PC-9 (cell line): Measurements from ENCODE around the gene HBA2. TPM values are rescaled to one million over a fixed set of nuclear protein-coding genes. Genes with fewer than 3 reads are reported as not detected.

Source experiments
- BruUV-seq: library from RNA; stranded (reverse); fragments of 400-500 nt; replicated peaks from 2 replicates; lab custom pipeline; 2021; lab: Mats Ljungman, UMichigan
- CTCF ChIA-PET: fragments of 300-600 bp; sonication (Branson Sonifier 250); formaldehyde crosslinking; loops from one replicate; lab custom pipeline; 2022; ENCODE audit warnings: antibody characterized with exemption; lab: Charles Lee
- POLR2A ChIA-PET: fragments of 300-600 bp; sonication (Branson Sonifier 250); formaldehyde crosslinking; loops from one replicate; lab custom pipeline; 2022; ENCODE audit warnings: antibody characterized with exemption; ENCODE audit not compliant: unreplicated experiment; lab: Charles Lee
- DNase-seq, 2 experiments: peaks; one replicate each; pipeline versions ENCODE4 v3.0.0 to v3.0.0-alpha.2; 2015 to 2022; ENCODE audit warnings: mixed read lengths in 1 of 2
- H2AFZ ChIP-seq: fragments of 200-600 bp; sonication (generic); 2 replicates; pipeline ENCODE4 v1.8.1; 2017; ENCODE audit warnings: antibody characterized with exemption
- H3F3A ChIP-seq: fragments of 200-600 bp; sonication (generic); 2 replicates; pipeline ENCODE4 v1.8.1; 2017; ENCODE audit warnings: antibody characterized with exemption, mild to moderate bottlenecking, low read depth; ENCODE audit not compliant: insufficient read depth
- H3K27ac ChIP-seq: fragments of 200-600 bp; sonication (generic); 2 replicates; pipeline ENCODE4 v1.6.1; 2016; ENCODE audit warnings: mixed run types
- H3K27me3 ChIP-seq: fragments of 200-600 bp; sonication (generic); 2 replicates; pipeline ENCODE4 v1.6.1; 2016; ENCODE audit warnings: low read depth, mixed run types; ENCODE audit not compliant: insufficient read depth
- H3K36me3 ChIP-seq: fragments of 200-600 bp; sonication (generic); 2 replicates; pipeline ENCODE4 v1.6.1; 2016; ENCODE audit warnings: low read depth, mixed run types
- H3K4me1 ChIP-seq: fragments of 200-600 bp; sonication (generic); replicated peaks from 2 replicates; pipeline ENCODE4 v1.6.1; 2016; ENCODE audit warnings: mixed run types; ENCODE audit not compliant: insufficient read depth
- H3K4me2 ChIP-seq: fragments of 200-600 bp; sonication (generic); 2 replicates; pipeline ENCODE4 v1.6.1; 2017; ENCODE audit warnings: mixed run types
- H3K4me3 ChIP-seq: fragments of 200-600 bp; sonication (generic); 2 replicates; pipeline ENCODE4 v1.6.1; 2016; ENCODE audit warnings: mixed run types
- H3K79me2 ChIP-seq: fragments of 200-600 bp; sonication (generic); 2 replicates; pipeline ENCODE4 v1.6.1; 2017; ENCODE audit warnings: low read depth, mixed run types
- H3K9me2 ChIP-seq: fragments of 200-600 bp; sonication (generic); 2 replicates; pipeline ENCODE4 v1.8.1; 2017; ENCODE audit warnings: mild to moderate bottlenecking; ENCODE audit not compliant: insufficient read depth
- H3K9me3 ChIP-seq: fragments of 200-600 bp; sonication (generic); 2 replicates; pipeline ENCODE4 v1.8.1; 2016; ENCODE audit warnings: low read depth; ENCODE audit not compliant: insufficient read depth
- H4K20me1 ChIP-seq: fragments of 200-600 bp; sonication (generic); 2 replicates; pipeline ENCODE4 v1.8.1; 2017; ENCODE audit not compliant: insufficient read depth
- EZH2 ChIP-seq: fragments of 200-600 bp; sonication (generic); IDR thresholded peaks from 2 replicates; pipeline ENCODE4 v1.8.0; 2017; ENCODE audit warnings: antibody characterized with exemption, low read depth
- intact Hi-C: fragments of 100-400 bp; cut with micrococcal nuclease; formaldehyde crosslinking; loops from one replicate; pipeline ENCODE4 v1.10.0; 2022; ENCODE audit not compliant: unreplicated experiment
- total RNA-seq: library from RNA; stranded (reverse); gene quantifications from 2 replicates; pipeline ENCODE4 v1.2.3, GENCODE V29; 2021
- TF ChIP-seq, protein P1 (sequence below): fragments of 200-600 bp; sonication (generic); conservative IDR thresholded peaks from 2 replicates; pipeline ENCODE4 v1.6.1; 2017; ENCODE audit warnings: mixed run types, antibody characterized with exemption, mild to moderate bottlenecking, moderate library complexity

HBA2 gene
- total RNA-seq, 1 experiment from 2014 or later = not detected

DNA sequence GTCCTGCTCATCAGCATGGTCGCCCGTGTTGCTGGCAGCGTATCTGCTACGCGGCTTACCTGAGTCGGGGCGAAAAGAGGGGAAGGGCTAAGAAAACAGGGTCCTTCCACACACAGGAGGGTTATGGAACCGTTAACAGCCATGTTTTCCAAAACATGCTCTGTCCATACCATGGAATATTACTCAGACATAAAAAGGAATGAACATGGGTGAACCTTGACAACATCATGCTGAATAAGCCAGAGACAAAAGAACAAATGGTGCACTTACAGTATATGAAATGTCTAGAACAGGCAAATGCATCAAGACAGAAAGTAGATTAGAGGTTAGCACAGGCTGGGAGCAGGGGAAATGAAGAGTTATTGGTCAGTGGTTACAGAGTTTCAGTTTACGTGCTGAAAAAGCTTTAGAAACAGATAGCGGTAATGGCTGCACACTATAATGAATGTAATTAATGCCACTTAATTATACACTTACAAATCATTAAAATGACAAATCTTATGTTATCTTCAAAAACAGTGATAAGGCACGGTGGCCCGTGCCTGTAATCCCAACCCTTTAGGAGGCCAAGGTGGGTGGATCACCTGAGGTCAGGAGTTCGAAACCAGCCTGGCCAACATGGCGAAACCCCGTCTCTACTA lies 42.0 kb upstream of the HBA2 start:
- Histone ChIP-seq H3K27me3 (no peaks in the 10 kb centered on the region), H3K79me2 (peaks cover 29% of the 10 kb centered on the region), H3K27ac (no peak overlapping the region), H3K9me2 (no peaks in the 10 kb centered on the region), H3K36me3 (no peaks in the 10 kb centered on the region), H4K20me1 (peaks cover 12% of the 10 kb centered on the region), H3K4me1 (no peaks in the 10 kb centered on the region), H3K4me2 (no peak overlapping the region), H2AFZ (no peak overlapping the region), H3F3A (peaks cover 5% of the 10 kb centered on the region; the same call in 1 of the 2 replicates), H3K4me3 (no peak overlapping the region), H3K9me3 (no peaks in the 10 kb centered on the region)
- intact Hi-C loops = no loop called here
- ChIA-PET CTCF (no interaction called here), POLR2A (interaction anchor here (0.6 kb wide), 1 partner anchor 125 kb away, joined by 3 read pairs; no protein-coding TSS in a partner anchor)
- TF ChIP-seq, protein P1, sequence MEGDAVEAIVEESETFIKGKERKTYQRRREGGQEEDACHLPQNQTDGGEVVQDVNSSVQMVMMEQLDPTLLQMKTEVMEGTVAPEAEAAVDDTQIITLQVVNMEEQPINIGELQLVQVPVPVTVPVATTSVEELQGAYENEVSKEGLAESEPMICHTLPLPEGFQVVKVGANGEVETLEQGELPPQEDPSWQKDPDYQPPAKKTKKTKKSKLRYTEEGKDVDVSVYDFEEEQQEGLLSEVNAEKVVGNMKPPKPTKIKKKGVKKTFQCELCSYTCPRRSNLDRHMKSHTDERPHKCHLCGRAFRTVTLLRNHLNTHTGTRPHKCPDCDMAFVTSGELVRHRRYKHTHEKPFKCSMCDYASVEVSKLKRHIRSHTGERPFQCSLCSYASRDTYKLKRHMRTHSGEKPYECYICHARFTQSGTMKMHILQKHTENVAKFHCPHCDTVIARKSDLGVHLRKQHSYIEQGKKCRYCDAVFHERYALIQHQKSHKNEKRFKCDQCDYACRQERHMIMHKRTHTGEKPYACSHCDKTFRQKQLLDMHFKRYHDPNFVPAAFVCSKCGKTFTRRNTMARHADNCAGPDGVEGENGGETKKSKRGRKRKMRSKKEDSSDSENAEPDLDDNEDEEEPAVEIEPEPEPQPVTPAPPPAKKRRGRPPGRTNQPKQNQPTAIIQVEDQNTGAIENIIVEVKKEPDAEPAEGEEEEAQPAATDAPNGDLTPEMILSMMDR = no peak
- TF ChIP-seq EZH2 = no peak
- DNase-seq = no peak
- BruUV-seq = no TSS peak

DNA sequence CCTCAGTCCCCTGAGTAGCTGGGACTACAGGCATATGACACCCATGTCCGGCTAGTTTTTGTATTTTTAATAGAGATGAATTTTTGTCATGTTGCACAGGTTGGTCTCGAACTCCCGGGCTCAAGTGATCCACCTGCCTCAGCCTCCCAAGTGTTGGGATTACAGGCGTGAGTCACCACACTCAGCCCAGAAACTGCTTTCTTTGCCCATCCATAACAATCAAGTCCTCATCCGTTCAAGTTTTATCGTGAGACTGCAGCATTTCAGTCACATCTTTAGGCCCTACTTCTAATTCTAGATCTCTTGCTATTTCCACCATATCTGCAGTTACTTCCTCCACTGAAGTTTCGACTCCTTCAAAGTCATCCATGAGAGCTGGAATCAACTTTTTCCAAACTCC lies 40.6 kb upstream of the HBA2 start:
- Histone ChIP-seq H3K4me3 (no peak overlapping the region), H3K79me2 (peaks cover 43% of the 10 kb centered on the region), H3K27me3 (no peaks in the 10 kb centered on the region), H3F3A (peaks cover 5% of the 10 kb centered on the region; the same call in 1 of the 2 replicates), H3K4me1 (peaks cover 2% of the 10 kb centered on the region; the same call in 1 of the 2 replicates), H3K27ac (no peak overlapping the region), H2AFZ (no peak overlapping the region), H3K9me3 (no peaks in the 10 kb centered on the region), H3K36me3 (no peaks in the 10 kb centered on the region), H3K4me2 (no peak overlapping the region), H4K20me1 (peaks cover 9% of the 10 kb centered on the region), H3K9me2 (no peaks in the 10 kb centered on the region)
- TF ChIP-seq EZH2 = no peak
- TF ChIP-seq, protein P1 = no peak
- BruUV-seq = no TSS peak
- POLR2A ChIA-PET = no interaction called here
- intact Hi-C loops = no loop called here
- CTCF ChIA-PET = no interaction called here
- no peak for DNase-seq

DNA sequence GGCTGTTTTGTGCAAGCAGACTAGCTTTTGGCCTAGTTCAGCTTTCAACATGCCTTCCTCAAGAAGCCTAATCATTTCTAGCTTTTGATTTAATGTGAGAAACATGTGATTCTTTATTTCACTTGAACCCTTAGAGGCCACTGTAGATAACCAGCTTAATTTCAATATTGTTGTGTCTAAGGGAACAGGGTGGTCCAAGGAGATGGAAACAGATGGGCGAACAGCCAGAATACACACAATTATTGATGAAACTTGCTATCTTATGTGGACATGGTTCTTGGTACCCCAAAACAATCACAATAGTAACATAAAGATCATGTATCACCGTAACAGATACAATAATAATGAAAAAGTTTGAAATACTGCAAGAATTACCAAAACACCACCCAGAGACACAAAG lies 39.0 kb upstream of the HBA2 start:
- intact Hi-C loops = no loop called here
- POLR2A ChIA-PET = no interaction called here

More for the DNA sequence above, 39.0 kb upstream of the HBA2 start:
- no peak overlapping the region for H3K27ac ChIP-seq
- DNase-seq = no peak
- no peak for TF ChIP-seq EZH2
- TF ChIP-seq, protein P1 = no peak
- H3K4me2 ChIP-seq = no peak overlapping the region
- H3F3A ChIP-seq = peaks cover 7% of the 10 kb centered on the region; the same call in 1 of the 2 replicates
- H3K9me2 ChIP-seq = no peaks in the 10 kb centered on the region
- H3K27me3 ChIP-seq = no peaks in the 10 kb centered on the region
- no peaks in the 10 kb centered on the region for H3K9me3 ChIP-seq
- no TSS peak for BruUV-seq
- H3K36me3 ChIP-seq = no peaks in the 10 kb centered on the region
- no peak overlapping the region for H2AFZ ChIP-seq
- H3K4me1 ChIP-seq = peaks cover 7% of the 10 kb centered on the region; the same call in 1 of the 2 replicates
- CTCF ChIA-PET = interaction anchor here (1.2 kb wide), 1 partner anchor 219 kb away, joined by 3 read pairs; no protein-coding TSS in a partner anchor
- H3K4me3 ChIP-seq = no peak overlapping the region
- peaks cover 53% of the 10 kb centered on the region for H3K79me2 ChIP-seq
- H4K20me1 ChIP-seq = peaks cover 9% of the 10 kb centered on the region
